GM19239 (cell line): ENCODE measurements around the gene RITA1.

Experiments used
- DNase-seq: peaks from one replicate; pipeline ENCODE4 v3.0.0; 2011; ENCODE audit warnings: low spot score; ENCODE audit not compliant: insufficient read length
- FAIRE-seq: peaks from 2 replicates; lab custom pipeline; 2011; peaks lifted over from hg19 to GRCh38; lab: Jason Lieb, UNC

RITA1 gene

GRCh38 chr12:113224955-113225354, 39.4 kb downstream of the RITA1 start:
- DNase-seq, result no peak
- FAIRE-seq, result no peak

GRCh38 chr12:113226696-113227568, 41.4 kb downstream of the RITA1 start:
- FAIRE-seq, result no peak
- no peak for DNase-seq

GRCh38 chr12:113227686-113228391, 42.3 kb downstream of the RITA1 start:
- DNase-seq (no peak), FAIRE-seq (no peak)

GRCh38 chr12:113228394-113229028, 43.0 kb downstream of the RITA1 start:
- DNase-seq, result no peak
- no peak for FAIRE-seq

- DNase-seq, result no peak
- peak; percentile 60 for FAIRE-seq
Measured at GRCh38 chr12:113230315-113231234, 45.1 kb downstream of the RITA1 start.

- FAIRE-seq (no peak), DNase-seq (no peak)
Measured at GRCh38 chr12:113231235-113232088, 45.9 kb downstream of the RITA1 start.

- FAIRE-seq (no peak), DNase-seq (no peak)
Measured at GRCh38 chr12:113232089-113232839, 46.7 kb downstream of the RITA1 start.

- no peak for DNase-seq
- peak; percentile 92 for FAIRE-seq
Measured at GRCh38 chr12:113232840-113233585, 47.5 kb downstream of the RITA1 start.

GRCh38 chr12:113233967-113234366, 48.4 kb downstream of the RITA1 start:
- FAIRE-seq, result no peak

GRCh38 chr12:113234483-113234882, 49.0 kb downstream of the RITA1 start:
- DNase-seq (no peak), FAIRE-seq (no peak)

More at GRCh38 chr12:113233967-113234366, 48.4 kb downstream of the RITA1 start:
- DNase-seq, result no peak

- DNase-seq (no peak), FAIRE-seq (no peak)
Measured at GRCh38 chr12:113235976-113236375, 50.5 kb downstream of the RITA1 start.

GRCh38 chr12:113236539-113237399, 51.2 kb downstream of the RITA1 start:
- FAIRE-seq, result no peak
- no peak for DNase-seq

- no peak for FAIRE-seq
Measured at GRCh38 chr12:113237748-113238147, 52.2 kb downstream of the RITA1 start.

GRCh38 chr12:113238309-113238708, 52.8 kb downstream of the RITA1 start:
- FAIRE-seq (no peak), DNase-seq (no peak)

More at GRCh38 chr12:113237748-113238147, 52.2 kb downstream of the RITA1 start:
- no peak for DNase-seq

GRCh38 chr12:113239288-113239771, 53.8 kb downstream of the RITA1 start:
- no peak for DNase-seq
- FAIRE-seq, result no peak

- FAIRE-seq, result no peak
- DNase-seq, result no peak
Measured at GRCh38 chr12:113239811-113240331, 54.4 kb downstream of the RITA1 start.
